ENCODE measurements around the gene STIM2. TPM values are rescaled to one million over a fixed set of nuclear protein-coding genes. Genes with fewer than 3 reads are reported as not detected.

STIM2 gene
- total and polyA plus RNA-seq, 10 of the 15 experiments (the other 5 are each of a cell fraction or from before 2014, with no cell fraction given): 4.7 to 41.5 (median 16.9) TPM

DNA sequence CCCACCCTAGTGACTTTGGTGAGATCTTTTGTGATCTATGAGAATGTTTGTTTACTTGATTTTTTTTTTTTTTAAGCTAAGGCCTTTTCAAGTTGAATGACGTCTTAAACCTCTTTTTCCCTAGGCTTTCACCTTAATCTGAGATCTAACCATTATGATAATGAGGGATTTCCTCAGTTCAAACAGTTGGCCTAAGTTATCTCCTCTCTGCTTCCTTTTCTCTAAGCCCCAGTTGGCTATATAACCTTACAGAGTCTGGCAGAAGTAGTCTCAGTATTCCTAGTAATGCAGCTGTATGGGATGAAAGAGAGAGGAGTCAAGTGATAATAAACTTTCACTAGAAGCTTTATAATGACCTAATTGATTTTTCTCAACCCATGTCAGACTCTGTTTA, 99.0 kb downstream of the STIM2 start:
- no peak overlapping the region for H3K9ac ChIP-seq (ENCODE audit: control insufficient read depth, insufficient read depth, low read length)
- H3K4me1 ChIP-seq (ENCODE audit: control insufficient read depth, insufficient read depth, low read length): peaks cover 5% of the 10 kb centered on the region; the same call in 1 of the 2 replicates
- H4K20me1 ChIP-seq (ENCODE audit: control insufficient read depth, insufficient read depth): no peaks in the 10 kb centered on the region
- no peaks in the 10 kb centered on the region for H3K27me3 ChIP-seq (replicated peaks in 1 of 2; ENCODE audit: control insufficient read depth in 2 of 2, insufficient read depth in 2 of 2, low read length in 1 of 2)
- DNase-seq (ENCODE audit: low read depth, low spot score) (no peak), FAIRE-seq (no peak), ATAC-seq (no peak)
- H3K27ac ChIP-seq (ENCODE audit: control insufficient read depth, insufficient read depth): no peak overlapping the region
- WGBS (ENCODE audit: insufficient coverage, insufficient replicate concordance, low lambda C conversion rate, missing lambda C conversion rate): 100% methylated on average over 1 of the region's 1 CpG
- TF ChIP-seq EZH2 (IDR thresholded peaks at IDR 0.05; ENCODE audit: borderline replicate concordance, control insufficient read depth, low read depth, low read length) (no peak), ASH2L (IDR thresholded peaks at IDR 0.05; ENCODE audit: borderline replicate concordance, low read depth) (no peak), CEBPB (IDR thresholded peaks at IDR 0.05; ENCODE audit: borderline replicate concordance in 1 of 2, low read depth in 2 of 2, low read length in 2 of 2) (no peak), MYB (IDR thresholded peaks at IDR 0.05; ENCODE audit: borderline replicate concordance, low read depth, low read length) (no peak), NFYB (IDR thresholded peaks at IDR 0.05; ENCODE audit: insufficient read depth, low read depth, low read length) (no peak)
- TF ChIP-seq, protein P1, sequence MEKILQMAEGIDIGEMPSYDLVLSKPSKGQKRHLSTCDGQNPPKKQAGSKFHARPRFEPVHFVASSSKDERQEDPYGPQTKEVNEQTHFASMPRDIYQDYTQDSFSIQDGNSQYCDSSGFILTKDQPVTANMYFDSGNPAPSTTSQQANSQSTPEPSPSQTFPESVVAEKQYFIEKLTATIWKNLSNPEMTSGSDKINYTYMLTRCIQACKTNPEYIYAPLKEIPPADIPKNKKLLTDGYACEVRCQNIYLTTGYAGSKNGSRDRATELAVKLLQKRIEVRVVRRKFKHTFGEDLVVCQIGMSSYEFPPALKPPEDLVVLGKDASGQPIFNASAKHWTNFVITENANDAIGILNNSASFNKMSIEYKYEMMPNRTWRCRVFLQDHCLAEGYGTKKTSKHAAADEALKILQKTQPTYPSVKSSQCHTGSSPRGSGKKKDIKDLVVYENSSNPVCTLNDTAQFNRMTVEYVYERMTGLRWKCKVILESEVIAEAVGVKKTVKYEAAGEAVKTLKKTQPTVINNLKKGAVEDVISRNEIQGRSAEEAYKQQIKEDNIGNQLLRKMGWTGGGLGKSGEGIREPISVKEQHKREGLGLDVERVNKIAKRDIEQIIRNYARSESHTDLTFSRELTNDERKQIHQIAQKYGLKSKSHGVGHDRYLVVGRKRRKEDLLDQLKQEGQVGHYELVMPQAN (conservative IDR thresholded peaks at IDR 0.05): no peak
- ChIA-PET CTCF (interaction anchor here (0.7 kb wide), 1 partner anchor 268 kb away, joined by 3 read pairs; no protein-coding TSS in a partner anchor), SMC1A (ENCODE audit: uncharacterized antibody, unreplicated experiment) (interaction anchor here (1.0 to 2.4 kb wide), 5 partner anchors 9 to 73 kb away, joined by 3 to 10 read pairs (median 3); no protein-coding TSS in a partner anchor), POLR2A (interaction anchor here (0.6 kb wide), 2 partner anchors 10 to 27 kb away, joined by 3 to 6 read pairs; no protein-coding TSS in a partner anchor), RAD21 (ENCODE audit: unreplicated experiment) (interaction anchor here (0.8 to 1.3 kb wide), 3 partner anchors 29 to 76 kb away, joined by 3 read pairs; no protein-coding TSS in a partner anchor)
- intact Hi-C loops (cut with micrococcal nuclease; ENCODE audit: unreplicated experiment): no loop called here
- H3K36me3 ChIP-seq (ENCODE audit: control insufficient read depth in 2 of 2, insufficient read depth in 2 of 2, low read length in 1 of 2): peaks cover 0 to 5% of the 10 kb centered on the region in 2 experiments; a peak in 2 of 4 replicates
- H3K9me3 ChIP-seq (replicated peaks; ENCODE audit: control insufficient read depth, insufficient read depth, low read length): no peaks in the 10 kb centered on the region; the same call in 2 of the 3 replicates
- in situ Hi-C loops (cut with MboI): no loop called here
- no TSS peak for BruUV-seq (replicated peaks)
- no peaks in the 10 kb centered on the region; the same call in 1 of the 2 replicates for H3K79me2 ChIP-seq (ENCODE audit: control insufficient read depth, insufficient read depth, low read length)
- H3K4me3 ChIP-seq: no peak overlapping the region
- no peak overlapping the region for H2AFZ ChIP-seq (ENCODE audit: control insufficient read depth, low read depth, low read length)
- no peak overlapping the region for H3K4me2 ChIP-seq (ENCODE audit: control insufficient read depth, insufficient read depth)

All from GM12878 (cell line).